AG09309 (cell line): ENCODE results near the gene NALCN.
"Not testable (repeated sequence)": the region's sequence is repeated elsewhere in the genome, so short reads cannot be mapped to it uniquely, and the experiment has no call there.

Experiments used
- DNase-seq: peaks from one replicate; pipeline ENCODE4 v3.0.0-alpha.2; 2010; ENCODE audit warnings: low read depth
- H3K4me3 ChIP-seq: 2 replicates; pipeline ENCODE4 v1.5.1; 2011; ENCODE audit warnings: mild to moderate bottlenecking, low read depth, low read length, moderate library complexity; ENCODE audit not compliant: control insufficient read depth
- TF ChIP-seq, protein P1 (sequence below): IDR thresholded peaks from 2 replicates; pipeline ENCODE4 v1.5.1; 2011; ENCODE audit warnings: mild to moderate bottlenecking, low read depth, low read length, inconsistent platforms; ENCODE audit not compliant: insufficient read depth, control insufficient read depth; ENCODE audit errors: missing control alignments

Gene NALCN

DNA sequence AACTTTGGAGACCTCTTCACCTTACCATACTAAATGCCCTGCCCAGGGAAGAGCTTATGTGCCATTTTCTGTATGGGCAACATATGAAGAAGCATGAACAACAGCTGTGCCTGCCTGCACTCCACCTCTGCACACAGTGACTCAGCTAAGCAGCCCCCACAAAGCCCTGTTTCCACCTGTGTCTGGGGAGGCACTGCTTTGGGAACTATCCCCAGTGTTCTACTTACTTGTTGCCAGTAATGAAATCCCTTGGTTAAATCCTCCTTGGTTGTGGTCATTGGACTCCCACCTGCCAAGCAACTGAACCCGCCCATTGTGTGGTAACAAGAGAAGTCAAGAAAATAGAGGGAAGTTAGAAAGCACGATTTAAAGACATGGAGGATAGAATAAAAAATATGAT, 84.6 kb downstream of the NALCN start:
- DNase-seq = no peak
- H3K4me3 ChIP-seq = no peak overlapping the region
- TF ChIP-seq, protein P1, sequence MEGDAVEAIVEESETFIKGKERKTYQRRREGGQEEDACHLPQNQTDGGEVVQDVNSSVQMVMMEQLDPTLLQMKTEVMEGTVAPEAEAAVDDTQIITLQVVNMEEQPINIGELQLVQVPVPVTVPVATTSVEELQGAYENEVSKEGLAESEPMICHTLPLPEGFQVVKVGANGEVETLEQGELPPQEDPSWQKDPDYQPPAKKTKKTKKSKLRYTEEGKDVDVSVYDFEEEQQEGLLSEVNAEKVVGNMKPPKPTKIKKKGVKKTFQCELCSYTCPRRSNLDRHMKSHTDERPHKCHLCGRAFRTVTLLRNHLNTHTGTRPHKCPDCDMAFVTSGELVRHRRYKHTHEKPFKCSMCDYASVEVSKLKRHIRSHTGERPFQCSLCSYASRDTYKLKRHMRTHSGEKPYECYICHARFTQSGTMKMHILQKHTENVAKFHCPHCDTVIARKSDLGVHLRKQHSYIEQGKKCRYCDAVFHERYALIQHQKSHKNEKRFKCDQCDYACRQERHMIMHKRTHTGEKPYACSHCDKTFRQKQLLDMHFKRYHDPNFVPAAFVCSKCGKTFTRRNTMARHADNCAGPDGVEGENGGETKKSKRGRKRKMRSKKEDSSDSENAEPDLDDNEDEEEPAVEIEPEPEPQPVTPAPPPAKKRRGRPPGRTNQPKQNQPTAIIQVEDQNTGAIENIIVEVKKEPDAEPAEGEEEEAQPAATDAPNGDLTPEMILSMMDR = no peak

DNA sequence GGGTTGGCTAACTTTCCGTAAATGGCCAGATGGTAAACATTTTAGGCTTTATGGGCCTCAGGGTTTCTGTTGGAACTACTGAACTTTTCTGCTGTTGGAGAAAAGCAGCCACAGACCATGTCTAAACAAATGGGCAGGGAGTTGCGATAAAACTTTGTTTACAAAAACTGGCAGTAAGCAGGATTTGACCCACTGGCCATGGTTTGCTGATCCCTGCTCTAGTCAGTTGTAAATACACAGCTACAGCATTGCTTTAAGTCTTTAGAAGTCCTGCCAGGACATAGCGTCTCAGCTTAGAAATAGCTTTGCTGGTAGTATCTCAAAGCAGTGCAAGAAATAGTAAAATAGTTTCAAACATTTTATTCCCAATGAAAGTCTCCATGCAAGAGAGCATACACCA, 88.4 kb downstream of the NALCN start:
- TF ChIP-seq, protein P1 = no peak
- no peak for DNase-seq
- H3K4me3 ChIP-seq = no peak overlapping the region

DNA sequence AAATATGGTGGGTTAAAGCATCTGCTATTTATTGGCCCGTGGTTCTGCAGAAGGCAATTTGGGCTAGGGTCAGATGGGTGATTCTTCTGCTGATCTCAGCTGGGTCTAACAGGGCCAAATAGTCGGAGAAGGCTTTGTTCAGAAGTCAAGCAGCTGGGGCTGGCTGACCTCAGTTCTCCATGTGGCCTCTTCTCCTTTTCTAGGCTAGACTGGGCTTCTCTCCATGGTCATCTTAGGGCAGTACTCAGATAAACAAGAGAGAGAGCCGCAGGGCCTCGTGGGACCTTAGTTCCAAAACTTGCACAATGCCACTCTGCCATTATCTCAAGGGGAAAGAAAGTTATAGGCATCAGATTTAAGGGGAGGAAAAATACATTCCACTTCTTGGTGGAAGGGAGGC, 89.6 kb downstream of the NALCN start:
- TF ChIP-seq, protein P1 = no peak
- no peak for DNase-seq
- H3K4me3 ChIP-seq = no peak overlapping the region

DNA sequence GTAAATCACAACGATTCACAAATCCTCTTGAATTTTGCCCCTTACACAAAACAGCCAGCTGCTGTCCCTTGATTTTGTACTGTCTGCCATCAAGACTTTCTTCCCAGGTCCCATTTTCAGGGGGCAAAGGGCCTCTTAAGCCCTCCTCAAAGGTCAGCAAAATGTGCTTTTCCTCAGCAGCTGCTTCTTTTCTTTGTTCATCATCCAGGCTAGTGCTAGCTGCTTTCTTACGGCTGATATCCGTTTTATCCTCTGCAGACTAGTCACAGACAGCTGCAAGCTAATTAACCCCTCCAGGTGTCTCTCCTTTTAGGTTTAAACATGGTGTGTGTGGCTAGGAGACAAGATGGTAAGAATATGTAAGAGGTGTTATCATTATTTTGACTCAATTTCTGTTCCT, 90.9 kb downstream of the NALCN start:
- no peak overlapping the region for H3K4me3 ChIP-seq
- no peak for DNase-seq

DNA sequence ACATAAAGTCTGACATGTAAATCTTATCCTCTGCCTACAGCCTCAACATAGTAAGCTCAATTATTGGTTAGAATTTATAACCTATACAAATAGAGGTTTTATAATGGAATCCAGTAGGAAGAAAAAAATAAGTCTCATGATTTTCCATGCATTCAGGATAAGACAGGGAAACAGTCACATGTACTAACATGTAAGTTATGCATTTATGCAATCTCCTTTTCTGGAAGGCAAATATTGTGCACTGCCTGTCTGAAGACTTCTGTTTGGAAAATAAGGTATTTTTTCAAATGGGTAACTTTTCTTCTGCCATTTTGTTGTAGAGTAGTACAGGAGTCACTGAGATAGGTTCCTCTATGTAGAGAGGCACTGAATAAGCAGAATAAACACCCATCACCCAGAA, 92.7 kb downstream of the NALCN start:
- H3K4me3 ChIP-seq = no peak overlapping the region
- TF ChIP-seq, protein P1 = no peak
- no peak for DNase-seq

More for the DNA sequence above, 90.9 kb downstream of the NALCN start:
- TF ChIP-seq, protein P1 = no peak

DNA sequence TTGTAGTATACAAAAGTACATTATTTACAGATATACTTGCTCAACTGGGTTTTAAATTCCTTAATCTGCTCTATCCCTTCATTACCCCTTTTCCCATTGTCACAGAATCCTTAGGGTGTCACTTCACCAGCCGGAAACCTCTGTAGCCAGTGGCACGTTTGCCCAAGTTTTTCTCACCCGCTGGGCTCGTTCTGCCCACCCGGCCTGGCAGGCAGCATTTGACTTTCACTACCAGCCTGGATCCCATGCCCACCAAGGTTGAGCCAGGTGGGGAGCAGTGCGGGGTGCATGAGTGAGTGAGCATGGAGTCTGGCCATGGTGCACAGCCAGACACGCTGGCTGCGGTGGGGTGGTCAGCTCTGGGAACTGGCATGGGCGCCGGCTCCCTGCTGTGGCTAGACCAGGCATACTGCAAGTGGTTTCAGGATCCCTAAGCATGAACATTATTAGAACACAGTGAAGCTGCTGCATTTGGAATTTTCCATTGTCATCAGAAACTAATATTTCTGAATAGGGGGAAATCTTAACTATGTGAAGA, 98.3 kb downstream of the NALCN start:
- no peak overlapping the region for H3K4me3 ChIP-seq
- no peak for DNase-seq
- TF ChIP-seq, protein P1 = no peak

DNA sequence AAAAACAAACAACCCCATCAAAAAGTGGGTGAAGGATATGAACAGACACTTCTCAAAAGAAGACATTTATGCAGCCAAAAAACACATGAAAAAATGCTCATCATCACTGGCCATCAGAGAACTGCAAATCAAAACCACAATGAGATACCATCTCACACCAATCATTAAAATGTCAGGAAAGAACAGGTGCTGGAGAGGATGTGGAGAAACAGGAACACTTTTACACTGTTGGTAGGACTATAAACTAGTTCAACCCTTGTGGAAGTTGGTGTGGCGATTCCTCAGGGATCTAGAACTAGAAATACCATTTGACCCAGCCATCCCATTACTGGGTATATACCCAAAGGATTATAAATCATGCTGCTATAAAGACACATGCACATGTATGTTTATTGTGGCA, 102.8 kb downstream of the NALCN start:
- H3K4me3 ChIP-seq, DNase-seq: not testable (repeated sequence)
